HG03025 (cell line): ENCODE results near the gene SETDB1.

ENCODE experiments used
- ATAC-seq: cut with Tn5 transposase; IDR thresholded peaks from one replicate; pipeline ENCODE4 v1.9.1; 2021; ENCODE audit warnings: mild to moderate bottlenecking, moderate library complexity; ENCODE audit not compliant: unreplicated experiment, low FRiP score

The SETDB1 gene

GRCh38 chr1:150973836-150974579, 47.8 kb downstream of the SETDB1 start:
- peak; percentile 32 for ATAC-seq

GRCh38 chr1:150974580-150975478, 48.7 kb downstream of the SETDB1 start, which contains the start of gene CERS2:
Gene CERS2, minus strand, starts transcription at chr1:150974835. Its CDS starts 5,745 bp downstream, at chr1:150969090.
- ATAC-seq = peak; percentile 46

GRCh38 chr1:150976401-150976821, 50.2 kb downstream of the SETDB1 start:
- ATAC-seq = no peak

GRCh38 chr1:150976879-150977694, 50.9 kb downstream of the SETDB1 start:
- ATAC-seq = no peak

- ATAC-seq = no peak
These were observed 53.2 kb downstream of the SETDB1 start for GRCh38 chr1:150979092-150980056.

GRCh38 chr1:150981177-150981804, 55.1 kb downstream of the SETDB1 start:
- ATAC-seq = no peak

GRCh38 chr1:150981805-150982712, 55.9 kb downstream of the SETDB1 start, which contains the start of gene ANXA9:
Gene ANXA9, plus strand, starts transcription at chr1:150982292. Its CDS starts 814 bp downstream, at chr1:150983106.
- ATAC-seq = no peak

- ATAC-seq = no peak
These were observed 59.1 kb downstream of the SETDB1 start for GRCh38 chr1:150985179-150985825.

GRCh38 chr1:150987924-150988323, 61.8 kb downstream of the SETDB1 start:
- ATAC-seq = no peak

- ATAC-seq = no peak
These were observed 66.5 kb downstream of the SETDB1 start for GRCh38 chr1:150992626-150993025.

- ATAC-seq = no peak
These were observed 68.1 kb downstream of the SETDB1 start for GRCh38 chr1:150994248-150994647.

- no peak for ATAC-seq
These were observed 69.3 kb downstream of the SETDB1 start for GRCh38 chr1:150995460-150995859.

- no peak for ATAC-seq
These were observed 69.7 kb downstream of the SETDB1 start for GRCh38 chr1:150995896-150996295.

GRCh38 chr1:150997126-150997872, 71.1 kb downstream of the SETDB1 start:
- ATAC-seq = no peak

GRCh38 chr1:150997949-150998348, 71.8 kb downstream of the SETDB1 start:
- no peak for ATAC-seq

- no peak for ATAC-seq
These were observed 73.0 kb downstream of the SETDB1 start for GRCh38 chr1:150999051-150999674.
